KMS-11 (cell line): ENCODE data around the gene ZNF212.
A peak's percentile ranks its signal among the peaks of the same experiment; 100 is the strongest.

Experiments used
- H2AFZ ChIP-seq: fragments of 200-600 bp; sonication (generic); 2 replicates; pipeline ENCODE4 v1.6.1; 2016; ENCODE audit warnings: antibody characterized with exemption, mixed run types, low read depth
- H3K27ac ChIP-seq: fragments of 200-600 bp; sonication (generic); 2 replicates; pipeline ENCODE4 v1.6.1; 2016; ENCODE audit warnings: mild to moderate bottlenecking, mixed run types
- H3K27me3 ChIP-seq: fragments of 200-600 bp; sonication (generic); 2 replicates; pipeline ENCODE4 v1.6.1; 2017; ENCODE audit warnings: mild to moderate bottlenecking, low read depth, mixed run types, moderate library complexity; ENCODE audit not compliant: insufficient read depth
- H3K36me3 ChIP-seq: fragments of 200-600 bp; sonication (generic); 2 replicates; pipeline ENCODE4 v1.6.1; 2017; ENCODE audit warnings: mild to moderate bottlenecking, mixed run types; ENCODE audit not compliant: insufficient read depth
- H3K4me1 ChIP-seq: fragments of 200-600 bp; sonication (generic); 2 replicates; pipeline ENCODE4 v1.6.1; 2016; ENCODE audit warnings: mild to moderate bottlenecking, low read depth, mixed run types; ENCODE audit not compliant: poor library complexity, severe bottlenecking
- H3K4me2 ChIP-seq: fragments of 200-600 bp; sonication (generic); 2 replicates; pipeline ENCODE4 v1.7.0; 2016; ENCODE audit warnings: mild to moderate bottlenecking, mixed run types
- H3K4me3 ChIP-seq: fragments of 200-600 bp; sonication (generic); IDR thresholded peaks from 2 replicates; pipeline ENCODE4 v1.6.1; 2017; ENCODE audit warnings: low read depth, low read length, mixed read lengths; ENCODE audit not compliant: insufficient read depth
- H3K79me2 ChIP-seq: fragments of 200-600 bp; sonication (generic); 2 replicates; pipeline ENCODE4 v1.6.1; 2016; ENCODE audit warnings: low read depth, mixed run types; ENCODE audit not compliant: insufficient read depth
- H3K9ac ChIP-seq: fragments of 200-600 bp; sonication (generic); 2 replicates; pipeline ENCODE4 v1.6.1; 2016; ENCODE audit warnings: mild to moderate bottlenecking, mixed run types
- H4K20me1 ChIP-seq: fragments of 200-600 bp; sonication (generic); 2 replicates; pipeline ENCODE4 v1.6.1; 2016; ENCODE audit warnings: mild to moderate bottlenecking, mixed run types; ENCODE audit not compliant: insufficient read depth
- TF ChIP-seq, protein P1 (sequence below): fragments of 200-600 bp; sonication (generic); conservative IDR thresholded peaks from 2 replicates; pipeline ENCODE4 v1.6.1; 2017; ENCODE audit warnings: low read depth, mild to moderate bottlenecking, antibody characterized with exemption, low read length, moderate library complexity, mixed read lengths

The ZNF212 gene

DNA sequence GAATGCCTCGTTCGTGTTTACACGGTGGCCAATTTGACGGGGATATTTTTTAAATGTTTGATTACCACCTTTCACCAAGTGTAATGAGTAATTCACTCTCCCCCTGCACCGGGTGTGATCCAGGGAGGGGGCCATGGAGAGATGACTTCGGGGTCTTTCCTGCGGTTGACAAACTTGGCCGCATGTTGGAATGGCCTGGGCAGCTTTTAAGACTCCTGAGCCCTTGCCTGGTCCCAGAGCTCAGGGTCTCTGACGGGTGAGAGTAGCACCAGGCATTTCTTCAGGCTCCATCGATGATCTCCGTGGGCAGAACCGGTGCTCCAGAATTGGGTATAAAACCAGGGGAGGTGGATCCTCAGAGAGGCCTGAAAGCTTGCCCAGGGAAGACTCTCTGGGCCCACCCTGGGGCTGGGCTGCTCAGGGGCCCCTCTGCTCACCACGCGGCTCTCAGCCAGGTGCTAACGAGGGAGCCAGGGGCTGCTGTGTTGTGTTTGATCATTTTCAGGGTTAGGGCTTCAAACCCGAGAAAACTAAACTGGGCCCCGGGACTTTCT lies 43.2 kb upstream of the ZNF212 start:
- Histone ChIP-seq H3K4me2 (peak overlapping the region; percentile 95), H3K79me2 (peaks cover 30% of the 10 kb centered on the region), H3K27me3 (no peaks in the 10 kb centered on the region), H2AFZ (peak overlapping the region; percentile 79), H3K4me1 (peaks cover 16% of the 10 kb centered on the region), H3K36me3 (peaks cover 21% of the 10 kb centered on the region; the same call in 1 of the 2 replicates), H4K20me1 (no peaks in the 10 kb centered on the region), H3K27ac (peak overlapping the region; percentile 41), H3K4me3 (no peak overlapping the region), H3K9ac (peak overlapping the region; percentile 89)
- TF ChIP-seq, protein P1, sequence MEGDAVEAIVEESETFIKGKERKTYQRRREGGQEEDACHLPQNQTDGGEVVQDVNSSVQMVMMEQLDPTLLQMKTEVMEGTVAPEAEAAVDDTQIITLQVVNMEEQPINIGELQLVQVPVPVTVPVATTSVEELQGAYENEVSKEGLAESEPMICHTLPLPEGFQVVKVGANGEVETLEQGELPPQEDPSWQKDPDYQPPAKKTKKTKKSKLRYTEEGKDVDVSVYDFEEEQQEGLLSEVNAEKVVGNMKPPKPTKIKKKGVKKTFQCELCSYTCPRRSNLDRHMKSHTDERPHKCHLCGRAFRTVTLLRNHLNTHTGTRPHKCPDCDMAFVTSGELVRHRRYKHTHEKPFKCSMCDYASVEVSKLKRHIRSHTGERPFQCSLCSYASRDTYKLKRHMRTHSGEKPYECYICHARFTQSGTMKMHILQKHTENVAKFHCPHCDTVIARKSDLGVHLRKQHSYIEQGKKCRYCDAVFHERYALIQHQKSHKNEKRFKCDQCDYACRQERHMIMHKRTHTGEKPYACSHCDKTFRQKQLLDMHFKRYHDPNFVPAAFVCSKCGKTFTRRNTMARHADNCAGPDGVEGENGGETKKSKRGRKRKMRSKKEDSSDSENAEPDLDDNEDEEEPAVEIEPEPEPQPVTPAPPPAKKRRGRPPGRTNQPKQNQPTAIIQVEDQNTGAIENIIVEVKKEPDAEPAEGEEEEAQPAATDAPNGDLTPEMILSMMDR: no peak

DNA sequence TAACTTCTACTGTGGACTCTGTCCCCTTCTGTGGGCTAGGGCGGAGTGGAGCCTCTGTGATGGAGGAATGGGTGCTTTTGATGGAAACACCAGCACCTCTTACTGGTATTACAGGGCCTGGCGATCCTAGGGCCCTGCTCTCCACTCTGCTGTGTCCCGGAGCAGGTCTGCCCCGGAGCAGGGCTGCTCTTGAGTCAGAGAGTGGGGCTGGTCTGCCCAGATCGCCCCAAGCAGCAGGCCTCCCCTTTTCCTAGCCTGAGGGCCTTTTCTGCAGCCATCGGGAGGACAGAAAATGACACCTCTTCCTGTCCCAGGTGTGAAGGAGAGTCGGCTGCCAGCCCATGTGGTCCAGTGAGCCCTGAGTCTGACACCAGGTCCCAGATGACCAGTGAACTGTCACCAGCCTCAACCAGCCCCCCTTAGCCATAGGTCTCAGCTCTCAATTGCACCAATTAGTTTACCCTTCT lies 42.7 kb upstream of the ZNF212 start:
- Histone ChIP-seq H2AFZ (peak overlapping the region; percentile 79), H4K20me1 (no peaks in the 10 kb centered on the region), H3K27me3 (no peaks in the 10 kb centered on the region), H3K4me3 (no peak overlapping the region), H3K4me1 (peaks cover 16% of the 10 kb centered on the region), H3K79me2 (peaks cover 30% of the 10 kb centered on the region), H3K36me3 (peaks cover 26% of the 10 kb centered on the region; the same call in 1 of the 2 replicates), H3K27ac (peak overlapping the region; percentile 41), H3K4me2 (peak overlapping the region; percentile 95), H3K9ac (peak overlapping the region; percentile 89)
- TF ChIP-seq, protein P1: no peak

DNA sequence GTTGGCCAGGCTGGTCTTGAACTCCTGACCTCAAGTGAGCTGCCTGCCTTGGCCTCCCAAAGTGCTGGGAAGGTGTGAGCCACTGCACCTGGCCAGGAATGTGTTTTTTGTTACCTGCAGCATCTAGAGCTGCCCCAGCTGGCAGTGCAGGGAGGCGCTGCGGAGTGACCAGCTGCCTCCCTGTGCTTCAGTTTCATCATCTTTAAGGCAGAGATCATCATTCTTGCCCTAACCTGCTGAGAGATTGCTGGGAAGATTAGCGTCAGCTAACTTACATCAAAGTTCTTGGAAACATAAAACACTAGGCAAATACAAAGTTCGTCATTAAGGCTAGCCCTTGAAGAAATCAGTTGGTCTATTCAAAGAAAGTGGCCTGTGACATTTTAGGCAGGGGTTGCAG lies 41.8 kb upstream of the ZNF212 start:
- Histone ChIP-seq H3K4me1 (peaks cover 16% of the 10 kb centered on the region), H2AFZ (no peak overlapping the region), H3K36me3 (peaks cover 29% of the 10 kb centered on the region; the same call in 1 of the 2 replicates), H3K4me3 (no peak overlapping the region), H3K79me2 (peaks cover 30% of the 10 kb centered on the region), H4K20me1 (no peaks in the 10 kb centered on the region), H3K4me2 (no peak overlapping the region; the same call in 1 of the 2 replicates), H3K9ac (no peak overlapping the region), H3K27ac (no peak overlapping the region), H3K27me3 (no peaks in the 10 kb centered on the region)
- TF ChIP-seq, protein P1: no peak

DNA sequence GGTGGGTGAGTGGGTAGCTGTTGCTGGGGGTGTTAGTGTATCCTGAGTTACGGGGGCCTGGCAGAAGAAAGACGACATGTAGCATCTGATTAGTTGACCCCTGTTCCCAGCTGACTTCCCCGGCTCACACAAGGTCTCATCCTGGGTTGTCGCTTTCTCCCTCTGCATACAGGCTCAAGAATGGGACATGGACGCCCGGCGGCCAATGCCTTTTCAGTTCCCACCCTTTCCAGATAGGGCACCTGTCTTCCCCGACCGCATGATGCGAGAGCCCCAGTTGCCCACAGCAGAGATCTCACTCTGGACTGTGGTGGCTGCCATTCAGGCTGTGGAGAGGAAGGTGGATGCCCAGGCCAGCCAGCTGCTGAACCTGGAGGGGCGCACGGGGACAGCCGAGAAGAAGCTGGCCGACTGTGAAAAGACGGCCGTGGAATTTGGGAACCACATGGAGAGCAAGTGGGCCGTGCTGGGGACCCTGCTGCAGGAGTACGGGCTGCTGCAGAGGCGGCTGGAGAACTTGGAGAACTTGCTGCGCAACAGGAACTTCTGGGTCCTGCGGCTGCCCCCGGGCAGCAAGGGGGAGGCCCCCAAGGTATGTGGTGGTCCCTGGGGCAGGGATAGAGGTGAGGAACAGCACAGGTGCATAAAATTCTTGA lies 41.2 kb upstream of the ZNF212 start:
- Histone ChIP-seq H3K4me3 (no peak overlapping the region), H3K9ac (no peak overlapping the region), H3K36me3 (peaks cover 35% of the 10 kb centered on the region; the same call in 1 of the 2 replicates), H3K79me2 (peaks cover 30% of the 10 kb centered on the region), H3K4me2 (no peak overlapping the region), H3K27ac (no peak overlapping the region), H2AFZ (no peak overlapping the region), H3K27me3 (no peaks in the 10 kb centered on the region), H4K20me1 (no peaks in the 10 kb centered on the region), H3K4me1 (peaks cover 16% of the 10 kb centered on the region)
- TF ChIP-seq, protein P1: no peak
